Keratinocyte (primary cell): ENCODE results near the gene EPHB3. TPM values are rescaled to one million over a fixed set of nuclear protein-coding genes. Genes with fewer than 3 reads are reported as not detected.

Experiments used
- DNase-seq: peaks from one replicate; pipeline ENCODE4 v3.0.0-alpha.2; 2011; ENCODE audit warnings: low read depth, missing footprints, low spot score
- FAIRE-seq: peaks from 2 replicates; lab custom pipeline; 2011; peaks lifted over from hg19 to GRCh38; lab: Jason Lieb, UNC
- H2AFZ ChIP-seq: 2 replicates; pipeline ENCODE4 v1.6.0; 2012; ENCODE audit warnings: low read length, control low read depth, inconsistent platforms; ENCODE audit not compliant: control insufficient read depth
- H3K27ac ChIP-seq: 2 replicates; pipeline ENCODE4 v1.5.1; 2011; ENCODE audit warnings: low read length; ENCODE audit not compliant: control insufficient read depth, insufficient read depth
- H3K27me3 ChIP-seq: 3 replicates; pipeline ENCODE4 v1.6.0; 2011; ENCODE audit warnings: low read length; ENCODE audit not compliant: control insufficient read depth, insufficient read depth; ENCODE audit errors: extremely low read depth
- H3K36me3 ChIP-seq, 2 experiments: 2 replicates in 1 of 2; 3 replicates in 1 of 2; pipeline ENCODE4 v1.5.1; 2011; ENCODE audit warnings: low read length in 2 of 2, mild to moderate bottlenecking in 1 of 2; ENCODE audit not compliant: control insufficient read depth in 2 of 2, insufficient read depth in 2 of 2; ENCODE audit errors: extremely low read depth in 1 of 2
- H3K4me1 ChIP-seq: 3 replicates; pipeline ENCODE4 v1.5.1; 2011; ENCODE audit warnings: low read length; ENCODE audit not compliant: control insufficient read depth, insufficient read depth; ENCODE audit errors: extremely low read depth
- H3K4me2 ChIP-seq: 3 replicates; pipeline ENCODE4 v1.6.0; 2011; ENCODE audit warnings: low read depth, low read length; ENCODE audit not compliant: control insufficient read depth, insufficient read depth; ENCODE audit errors: extremely low read depth
- H3K4me3 ChIP-seq, 3 experiments: fragments of 200-600 bp in 1 of 3; sonication (generic) in 1 of 3; 2 replicates in 2 of 3; 3 replicates in 1 of 3; pipeline ENCODE4 v1.5.1; 2011 to 2016; ENCODE audit warnings: low read length in 3 of 3, mild to moderate bottlenecking in 3 of 3, control low read depth in 2 of 3, inconsistent platforms in 1 of 3, low read depth in 1 of 3, mixed read lengths in 1 of 3, mixed run types in 1 of 3, moderate library complexity in 1 of 3; ENCODE audit not compliant: control insufficient read depth in 2 of 3, insufficient read depth in 2 of 3; ENCODE audit errors: extremely low read depth in 1 of 3
- H3K79me2 ChIP-seq: 2 replicates; pipeline ENCODE4 v1.6.0; 2012; ENCODE audit warnings: low read length; ENCODE audit not compliant: control insufficient read depth, insufficient read depth
- H3K9ac ChIP-seq: 3 replicates; pipeline ENCODE4 v1.6.0; 2011; ENCODE audit warnings: low read length; ENCODE audit not compliant: control insufficient read depth, insufficient read depth; ENCODE audit errors: extremely low read depth
- H3K9me1 ChIP-seq: 3 replicates; pipeline ENCODE4 v1.6.0; 2011; ENCODE audit warnings: low read length; ENCODE audit not compliant: control insufficient read depth, insufficient read depth; ENCODE audit errors: extremely low read depth
- H3K9me3 ChIP-seq: 2 replicates; pipeline ENCODE4 v1.5.1; 2012; ENCODE audit warnings: low read depth, low read length; ENCODE audit not compliant: control insufficient read depth
- H4K20me1 ChIP-seq: 3 replicates; pipeline ENCODE4 v1.6.0; 2011; ENCODE audit warnings: low read length; ENCODE audit not compliant: control insufficient read depth, insufficient read depth; ENCODE audit errors: extremely low read depth
- EZH2 ChIP-seq: IDR thresholded peaks from one replicate; pipeline ENCODE4 v1.6.1; 2012; ENCODE audit warnings: inconsistent platforms, mild to moderate bottlenecking, low read length, moderate library complexity
- dilution Hi-C: fragments of 300-500 bp; cut with MboI; formaldehyde crosslinking; loops from one replicate; pipeline ENCODE4 v1.7.0; 2020; ENCODE audit warnings: low sequenced_read_pairs; ENCODE audit not compliant: extremely low pct_ligation_motif_present
- polyA plus RNA-seq, 5 experiments: library from polyadenylated mRNA; depleted of rRNA in 3 of 5; stranded (reverse) in 3 of 5; stranded (forward) in 1 of 5; unstranded in 1 of 5; fragments of >200 nt; gene quantifications; 1 replicate in 1 of 5; 2 replicates in 3 of 5; 3 replicates in 1 of 5; pipeline versions ENCODE4 v1.2.1 to v1.2.3, GENCODE V29; 2011 to 2012; ENCODE audit warnings: missing spikeins in 2 of 5, low read depth in 1 of 5, low replicate concordance in 1 of 5
- TF ChIP-seq, protein P1 (sequence below), 3 experiments: IDR thresholded peaks in 1 of 3; conservative IDR thresholded peaks in 1 of 3; optimal IDR thresholded peaks in 1 of 3; 2 replicates in 2 of 3; 3 replicates in 1 of 3; pipeline versions ENCODE3 to v1.5.1; 2011; ENCODE audit warnings: low read length in 3 of 3, mild to moderate bottlenecking in 3 of 3, moderate library complexity in 2 of 3, control low read depth in 1 of 3, inconsistent platforms in 1 of 3; ENCODE audit not compliant: insufficient read depth in 2 of 3; ENCODE audit errors: extremely low read depth in 1 of 3

The EPHB3 gene
- polyA plus RNA-seq, 1 donor (not counting 4 experiments of a cell fraction or from before 2014, with no cell fraction given) = 2.2 TPM

DNA sequence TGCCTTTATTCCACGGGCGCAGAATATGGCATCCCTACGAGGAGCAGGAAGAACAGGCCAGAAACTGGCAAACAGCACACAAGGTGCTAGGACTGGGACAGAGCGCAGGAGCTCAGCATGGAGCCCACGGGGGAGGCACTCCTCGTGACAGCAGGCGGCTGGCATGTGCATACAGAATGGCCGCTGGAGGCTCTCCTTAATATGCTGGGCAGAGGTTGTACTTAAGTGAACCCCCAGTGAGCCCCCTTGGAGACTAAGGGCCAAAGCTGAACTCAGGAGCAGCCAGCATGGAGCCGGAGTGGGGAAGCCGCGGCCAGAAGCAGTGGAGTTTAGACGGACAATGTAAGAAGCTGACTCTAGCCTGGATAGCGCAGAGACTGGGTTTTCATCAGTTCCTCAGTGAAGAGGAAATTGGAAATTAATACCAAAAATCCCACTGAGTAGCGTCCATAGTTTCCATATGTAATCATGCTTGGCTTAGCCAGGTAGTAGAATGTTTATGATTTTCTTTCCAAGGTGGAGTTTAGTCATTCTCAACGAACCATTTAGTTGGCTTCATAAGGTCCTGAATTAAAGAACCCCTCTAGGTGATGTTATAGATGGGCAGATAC is 69.4 kb downstream of the EPHB3 start:
- no peaks in the 10 kb centered on the region for H4K20me1 ChIP-seq
- TF ChIP-seq, protein P1, sequence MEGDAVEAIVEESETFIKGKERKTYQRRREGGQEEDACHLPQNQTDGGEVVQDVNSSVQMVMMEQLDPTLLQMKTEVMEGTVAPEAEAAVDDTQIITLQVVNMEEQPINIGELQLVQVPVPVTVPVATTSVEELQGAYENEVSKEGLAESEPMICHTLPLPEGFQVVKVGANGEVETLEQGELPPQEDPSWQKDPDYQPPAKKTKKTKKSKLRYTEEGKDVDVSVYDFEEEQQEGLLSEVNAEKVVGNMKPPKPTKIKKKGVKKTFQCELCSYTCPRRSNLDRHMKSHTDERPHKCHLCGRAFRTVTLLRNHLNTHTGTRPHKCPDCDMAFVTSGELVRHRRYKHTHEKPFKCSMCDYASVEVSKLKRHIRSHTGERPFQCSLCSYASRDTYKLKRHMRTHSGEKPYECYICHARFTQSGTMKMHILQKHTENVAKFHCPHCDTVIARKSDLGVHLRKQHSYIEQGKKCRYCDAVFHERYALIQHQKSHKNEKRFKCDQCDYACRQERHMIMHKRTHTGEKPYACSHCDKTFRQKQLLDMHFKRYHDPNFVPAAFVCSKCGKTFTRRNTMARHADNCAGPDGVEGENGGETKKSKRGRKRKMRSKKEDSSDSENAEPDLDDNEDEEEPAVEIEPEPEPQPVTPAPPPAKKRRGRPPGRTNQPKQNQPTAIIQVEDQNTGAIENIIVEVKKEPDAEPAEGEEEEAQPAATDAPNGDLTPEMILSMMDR (optimal IDR thresholded peaks at IDR 0.05 in 1 of 3, IDR thresholded peaks at IDR 0.05 in 1 of 3, conservative IDR thresholded peaks at IDR 0.05 in 1 of 3; ENCODE audit: extremely low read depth in 1 of 3, insufficient read depth in 2 of 3, low read length in 3 of 3) = no peak
- TF ChIP-seq EZH2 = no peak

DNA sequence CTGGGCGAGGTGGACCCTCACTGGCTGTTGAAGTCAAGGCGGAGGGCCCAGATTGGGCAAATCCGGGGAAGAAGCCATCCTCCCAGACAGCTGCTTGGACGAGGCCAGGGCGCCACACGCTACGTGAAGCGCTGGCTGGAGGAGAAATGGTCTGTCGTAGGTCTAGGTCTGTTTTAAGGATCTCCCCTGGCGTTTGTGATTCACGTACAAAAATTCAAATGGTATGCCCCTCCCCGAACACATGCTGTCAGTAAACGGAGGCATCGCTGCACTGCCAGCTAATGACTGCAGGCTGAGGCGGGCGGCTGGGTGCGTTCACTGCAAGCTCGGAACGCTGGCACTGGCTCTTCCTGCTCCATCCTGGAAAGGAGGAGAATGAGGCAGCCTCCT is 69.9 kb downstream of the EPHB3 start:
- Histone ChIP-seq H3K36me3 (no peaks in the 10 kb centered on the region), H3K27me3 (peaks cover 3% of the 10 kb centered on the region), H3K4me1 (peaks cover 3% of the 10 kb centered on the region), H3K9me1 (no peaks in the 10 kb centered on the region), H3K27ac (no peak overlapping the region), H3K9me3 (no peaks in the 10 kb centered on the region), H3K9ac (no peak overlapping the region), H4K20me1 (no peaks in the 10 kb centered on the region), H3K4me2 (no peak overlapping the region), H2AFZ (no peak overlapping the region), H3K4me3 (no peak overlapping the region), H3K79me2 (no peaks in the 10 kb centered on the region)
- TF ChIP-seq EZH2 = no peak
- TF ChIP-seq, protein P1 (optimal IDR thresholded peaks at IDR 0.05 in 1 of 3, IDR thresholded peaks at IDR 0.05 in 1 of 3, conservative IDR thresholded peaks at IDR 0.05 in 1 of 3; ENCODE audit: extremely low read depth in 1 of 3, insufficient read depth in 2 of 3, low read length in 3 of 3) = peak in 1 of 3 experiments; percentile 6
- FAIRE-seq (no peak), DNase-seq (no peak)
- dilution Hi-C loops = no loop called here

More for the DNA sequence above, 69.4 kb downstream of the EPHB3 start:
- no peaks in the 10 kb centered on the region for H3K36me3 ChIP-seq
- H3K27ac ChIP-seq = no peak overlapping the region
- no peaks in the 10 kb centered on the region for H3K79me2 ChIP-seq
- H3K27me3 ChIP-seq = peaks cover 3% of the 10 kb centered on the region
- H3K9ac ChIP-seq = no peak overlapping the region
- H3K4me1 ChIP-seq = peaks cover 3% of the 10 kb centered on the region
- DNase-seq (no peak), FAIRE-seq (no peak)
- no peaks in the 10 kb centered on the region for H3K9me3 ChIP-seq
- no peak overlapping the region for H2AFZ ChIP-seq
- H3K9me1 ChIP-seq = no peaks in the 10 kb centered on the region
- H3K4me2 ChIP-seq = no peak overlapping the region
- no peak overlapping the region for H3K4me3 ChIP-seq
- dilution Hi-C loops = no loop called here

Other genes with a start within 250 kb of the EPHB3 start
- gene EIF4G1, start 247.2 kb upstream of the EPHB3 start, polyA plus RNA-seq = 217 to 467 TPM (median 225 TPM) in 3 replicates
- 10.8 to 17.4 TPM (median 12.1 TPM) in 3 replicates for gene FAM131A, start 224.2 kb upstream of the EPHB3 start, polyA plus RNA-seq
- gene CLCN2, start 200.2 kb upstream of the EPHB3 start, polyA plus RNA-seq = 3.1 to 3.3 TPM (median 3.2 TPM) in 3 replicates
- gene POLR2H, start 200.1 kb upstream of the EPHB3 start, polyA plus RNA-seq = 132 to 202 TPM (median 135 TPM) in 3 replicates
- not detected in 3 replicates for gene THPO, start 183.6 kb upstream of the EPHB3 start, polyA plus RNA-seq
- not detected in 3 replicates for gene CHRD, start 181.7 kb upstream of the EPHB3 start, polyA plus RNA-seq
- gene MAGEF1, start 150.3 kb downstream of the EPHB3 start, polyA plus RNA-seq = 8.4 to 11.8 TPM (median 11.4 TPM) in 3 replicates